HUES6 (cell line): ENCODE measurements around the gene PEX14.

ENCODE experiments used
- H3K27ac ChIP-seq: 2 replicates; pipeline ENCODE4 v1.7.0; 2013; ENCODE audit warnings: low read depth, mild to moderate bottlenecking, low read length, inconsistent platforms
- H3K27me3 ChIP-seq: 2 replicates; pipeline ENCODE4 v1.6.1; 2013; ENCODE audit warnings: low read length; ENCODE audit not compliant: control insufficient read depth, insufficient read depth
- H3K36me3 ChIP-seq: 2 replicates; pipeline ENCODE4 v1.6.1; 2013; ENCODE audit warnings: low read length; ENCODE audit not compliant: control insufficient read depth, insufficient read depth
- H3K4me1 ChIP-seq: 2 replicates; pipeline ENCODE4 v1.6.1; 2013; ENCODE audit warnings: low read length; ENCODE audit not compliant: control insufficient read depth, insufficient read depth
- H3K4me3 ChIP-seq: 2 replicates; pipeline ENCODE4 v1.5.1; 2013; ENCODE audit warnings: low read depth, low read length
- H3K9ac ChIP-seq: one replicate; pipeline ENCODE4 v1.6.1; 2013; ENCODE audit warnings: mild to moderate bottlenecking, low read length
- H3K9me3 ChIP-seq: 2 replicates; pipeline ENCODE4 v1.6.1; 2013; ENCODE audit warnings: low read depth, low read length; ENCODE audit not compliant: control insufficient read depth, insufficient read depth

The PEX14 gene

GRCh38 chr1:10555635-10556429, 81.1 kb downstream of the PEX14 start:
- Histone ChIP-seq H3K27me3 (no peaks in the 10 kb centered on the region), H3K9ac (peak overlapping the region; percentile 43), H3K27ac (peak overlapping the region; percentile 54), H3K9me3 (no peaks in the 10 kb centered on the region), H3K36me3 (no peaks in the 10 kb centered on the region), H3K4me1 (peaks cover 32% of the 10 kb centered on the region), H3K4me3 (no peak overlapping the region)

DNA sequence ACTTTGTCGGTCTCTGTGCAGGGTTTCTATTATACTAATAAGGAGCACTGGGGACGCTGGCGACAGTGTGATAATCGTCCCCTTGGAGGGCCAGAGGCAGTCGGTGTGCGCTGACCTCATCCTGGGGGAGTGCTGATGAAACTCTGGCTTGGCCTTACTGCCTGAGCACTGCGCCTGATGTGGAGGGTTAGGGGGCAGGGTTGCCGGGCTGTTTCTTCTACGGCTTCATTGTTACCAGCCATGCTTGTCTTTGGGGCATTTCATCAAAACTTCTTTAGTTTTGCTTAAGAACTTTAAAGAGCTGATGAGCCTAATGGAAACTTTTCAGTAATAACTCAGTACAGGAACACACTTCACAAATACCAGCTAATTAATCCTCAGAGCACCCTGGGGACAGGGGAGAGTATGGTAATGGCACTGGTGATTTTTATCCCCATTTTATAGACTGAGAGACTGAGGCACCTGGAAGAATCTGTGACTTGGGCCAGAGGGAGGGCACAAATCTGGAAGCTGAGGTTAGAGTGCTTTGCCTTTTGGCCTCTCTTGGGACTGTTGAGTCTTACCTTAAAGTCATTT, 81.8 kb downstream of the PEX14 start:
- Histone ChIP-seq H3K27me3 (no peaks in the 10 kb centered on the region), H3K27ac (peak overlapping the region; percentile 54), H3K4me3 (no peak overlapping the region), H3K36me3 (no peaks in the 10 kb centered on the region), H3K4me1 (peaks cover 29% of the 10 kb centered on the region), H3K9me3 (no peaks in the 10 kb centered on the region), H3K9ac (peak overlapping the region; percentile 43)

DNA sequence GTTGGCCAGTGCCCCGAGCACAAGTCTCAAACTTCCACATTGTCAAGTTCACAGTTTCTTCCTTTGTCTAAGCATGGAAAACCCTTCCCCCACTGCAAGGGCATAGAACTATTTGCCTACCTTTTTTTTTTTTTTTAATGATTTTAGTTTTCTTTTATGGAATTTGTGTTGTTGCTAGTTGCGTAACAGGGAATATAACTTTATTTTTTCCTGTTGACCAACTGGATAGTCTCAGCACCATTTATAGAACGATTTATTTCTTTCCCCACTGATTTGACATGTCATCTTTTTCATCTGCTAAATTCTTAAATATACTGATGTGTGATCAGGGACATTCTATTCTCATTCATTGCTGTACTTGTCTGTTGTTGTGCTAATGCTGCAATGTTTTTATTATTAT, 83.0 kb downstream of the PEX14 start:
- H3K9ac ChIP-seq: no peak overlapping the region
- H3K4me1 ChIP-seq: peaks cover 31% of the 10 kb centered on the region
- no peaks in the 10 kb centered on the region for H3K27me3 ChIP-seq
- no peak overlapping the region for H3K27ac ChIP-seq
- H3K4me3 ChIP-seq: no peak overlapping the region
- no peaks in the 10 kb centered on the region for H3K36me3 ChIP-seq
- no peaks in the 10 kb centered on the region for H3K9me3 ChIP-seq

- H3K9me3 ChIP-seq: peaks cover 4% of the 10 kb centered on the region; the same call in 1 of the 2 replicates
- no peaks in the 10 kb centered on the region for H3K27me3 ChIP-seq
Observed at GRCh38 chr1:10559386-10559785, 84.6 kb downstream of the PEX14 start.

GRCh38 chr1:10561497-10561896, 86.7 kb downstream of the PEX14 start:
- H3K4me3 ChIP-seq: no peak overlapping the region
- H3K4me1 ChIP-seq: peaks cover 7% of the 10 kb centered on the region
- H3K9me3 ChIP-seq: peaks cover 6% of the 10 kb centered on the region; the same call in 1 of the 2 replicates
- H3K27me3 ChIP-seq: no peaks in the 10 kb centered on the region
- no peak overlapping the region for H3K27ac ChIP-seq
- H3K36me3 ChIP-seq: no peaks in the 10 kb centered on the region
- H3K9ac ChIP-seq: no peak overlapping the region

More at GRCh38 chr1:10559386-10559785, 84.6 kb downstream of the PEX14 start:
- no peak overlapping the region for H3K9ac ChIP-seq
- no peak overlapping the region for H3K27ac ChIP-seq
- no peaks in the 10 kb centered on the region for H3K36me3 ChIP-seq
- H3K4me1 ChIP-seq: peaks cover 23% of the 10 kb centered on the region
- H3K4me3 ChIP-seq: no peak overlapping the region

DNA sequence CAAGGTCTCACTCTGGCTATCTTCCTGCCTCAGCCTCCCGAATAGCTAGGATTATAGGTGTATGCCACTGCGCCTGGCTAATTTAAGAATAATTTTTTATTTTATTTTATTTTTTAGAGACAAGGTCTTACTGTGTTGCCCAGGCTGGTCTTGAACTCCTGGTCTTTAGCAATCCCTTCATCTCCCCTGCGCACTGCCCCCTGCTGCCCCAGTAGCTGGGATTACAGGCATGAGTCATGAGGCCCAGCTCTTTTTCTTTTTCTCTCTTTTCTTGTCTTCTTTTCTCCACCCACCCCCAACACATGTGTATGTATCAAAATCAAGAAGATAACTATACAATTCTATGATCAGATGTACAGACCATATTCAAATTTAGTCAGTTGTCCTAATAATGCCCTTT, 87.2 kb downstream of the PEX14 start:
- Histone ChIP-seq H3K9me3 (peaks cover 6% of the 10 kb centered on the region; the same call in 1 of the 2 replicates), H3K9ac (no peak overlapping the region), H3K36me3 (no peaks in the 10 kb centered on the region), H3K4me1 (peaks cover 6% of the 10 kb centered on the region), H3K4me3 (no peak overlapping the region), H3K27me3 (no peaks in the 10 kb centered on the region), H3K27ac (no peak overlapping the region)

DNA sequence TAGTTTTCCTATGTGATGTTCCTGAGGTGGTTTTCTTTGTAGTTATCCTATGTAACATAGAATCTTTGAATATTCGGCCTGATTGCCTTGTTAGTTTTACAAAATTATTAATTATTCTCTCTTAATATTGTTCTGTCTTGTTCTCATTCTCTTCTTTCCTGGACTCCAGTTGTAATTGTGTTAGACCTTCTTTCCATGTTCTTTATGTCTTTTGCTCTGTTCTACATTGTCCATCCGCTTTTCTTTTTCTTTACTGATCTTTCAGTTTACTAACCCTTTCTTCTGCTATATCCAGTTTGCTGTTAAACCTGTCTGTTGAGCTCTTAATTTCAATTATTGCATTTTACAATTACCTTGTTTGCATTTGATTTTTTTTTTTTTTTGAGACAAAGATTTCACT, 89.3 kb downstream of the PEX14 start:
- Histone ChIP-seq H3K9me3 (peaks cover 6% of the 10 kb centered on the region; the same call in 1 of the 2 replicates), H3K36me3 (no peaks in the 10 kb centered on the region), H3K27me3 (no peaks in the 10 kb centered on the region), H3K27ac (no peak overlapping the region), H3K4me1 (peaks cover 6% of the 10 kb centered on the region), H3K4me3 (no peak overlapping the region), H3K9ac (no peak overlapping the region)

- Histone ChIP-seq H3K4me3 (no peak overlapping the region), H3K36me3 (no peaks in the 10 kb centered on the region), H3K9ac (no peak overlapping the region), H3K27me3 (no peaks in the 10 kb centered on the region), H3K9me3 (peaks cover 4% of the 10 kb centered on the region; the same call in 1 of the 2 replicates), H3K27ac (no peak overlapping the region), H3K4me1 (no peaks in the 10 kb centered on the region)
Observed at GRCh38 chr1:10569531-10569930, 94.8 kb downstream of the PEX14 start.

- no peak overlapping the region for H3K9ac ChIP-seq
- peaks cover 17% of the 10 kb centered on the region for H3K4me1 ChIP-seq
- no peaks in the 10 kb centered on the region for H3K36me3 ChIP-seq
- H3K27ac ChIP-seq: no peak overlapping the region
- no peak overlapping the region for H3K4me3 ChIP-seq
- H3K27me3 ChIP-seq: no peaks in the 10 kb centered on the region
- no peaks in the 10 kb centered on the region for H3K9me3 ChIP-seq
Observed at GRCh38 chr1:10575616-10576015, 100.9 kb downstream of the PEX14 start.

DNA sequence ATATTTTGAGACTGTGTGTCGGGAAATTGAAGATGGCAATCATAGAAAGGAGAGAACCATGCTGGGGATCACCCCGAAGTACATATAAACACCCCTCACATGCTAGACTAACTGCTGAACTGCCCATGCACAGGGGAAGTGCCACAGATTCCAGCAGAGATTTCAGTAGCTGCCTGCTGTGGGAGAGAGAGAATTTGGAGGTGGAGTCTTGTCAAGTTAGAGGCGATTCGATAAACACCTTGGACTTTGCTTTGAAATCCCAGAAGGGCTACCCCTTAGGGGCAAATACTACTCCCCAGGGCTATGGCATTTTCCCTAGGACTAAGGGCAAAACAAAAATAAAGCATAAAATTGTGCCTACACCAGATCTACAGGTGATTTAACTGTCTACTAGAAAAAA, 103.3 kb downstream of the PEX14 start:
- Histone ChIP-seq H3K4me1 (peaks cover 17% of the 10 kb centered on the region), H3K9me3 (no peaks in the 10 kb centered on the region), H3K36me3 (no peaks in the 10 kb centered on the region), H3K27me3 (no peaks in the 10 kb centered on the region), H3K27ac (no peak overlapping the region), H3K9ac (no peak overlapping the region), H3K4me3 (no peak overlapping the region)

GRCh38 chr1:10583641-10584040, 108.9 kb downstream of the PEX14 start:
- Histone ChIP-seq H3K9me3 (no peaks in the 10 kb centered on the region), H3K4me3 (no peak overlapping the region), H3K9ac (no peak overlapping the region), H3K36me3 (no peaks in the 10 kb centered on the region), H3K4me1 (peaks cover 7% of the 10 kb centered on the region), H3K27me3 (no peaks in the 10 kb centered on the region), H3K27ac (no peak overlapping the region)
